DND-41 (cell line): ENCODE results near the gene ZXDC.

ENCODE experiments used
- ATAC-seq: fragments of 200-7000 bp; cut with Tn5 transposase; 3 replicates; pipeline ENCODE4 v1.9.1; 2021; ENCODE audit warnings: low read depth; ENCODE audit not compliant: insufficient read depth
- DNase-seq: peaks from one replicate; pipeline ENCODE4 v3.0.0-alpha.2; 2020
- H2AFZ ChIP-seq: 2 replicates; pipeline ENCODE4 v1.6.0; 2012; ENCODE audit warnings: low read depth, low read length
- H3K27ac ChIP-seq: 2 replicates; pipeline ENCODE4 v1.5.1; 2012; ENCODE audit warnings: low read length, inconsistent platforms
- H3K27me3 ChIP-seq: fragments of 200-600 bp; sonication (generic); 2 replicates; pipeline ENCODE4 v1.6.0; 2012; ENCODE audit warnings: low read length, mild to moderate bottlenecking, inconsistent platforms; ENCODE audit not compliant: insufficient read depth, poor library complexity
- H3K36me3 ChIP-seq: 2 replicates; pipeline ENCODE4 v1.5.1; 2012; ENCODE audit warnings: low read length, inconsistent platforms; ENCODE audit not compliant: insufficient read depth
- H3K4me1 ChIP-seq: 2 replicates; pipeline ENCODE4 v1.5.1; 2012; ENCODE audit warnings: mild to moderate bottlenecking, low read length; ENCODE audit not compliant: insufficient read depth
- H3K4me2 ChIP-seq: 2 replicates; pipeline ENCODE4 v1.6.0; 2012; ENCODE audit warnings: mild to moderate bottlenecking, moderate library complexity, low read length, inconsistent platforms; ENCODE audit not compliant: insufficient read depth
- H3K4me3 ChIP-seq, 2 experiments: fragments of 200-600 bp in 1 of 2; shearing (Covaris generic) in 1 of 2; 2 replicates each; pipeline ENCODE4 v1.5.1; 2012 to 2016; ENCODE audit warnings: inconsistent platforms in 2 of 2, low read length in 2 of 2, mild to moderate bottlenecking in 2 of 2, low read depth in 1 of 2, moderate library complexity in 1 of 2
- H3K79me2 ChIP-seq: 2 replicates; pipeline ENCODE4 v1.6.0; 2012; ENCODE audit warnings: low read length, inconsistent platforms; ENCODE audit not compliant: insufficient read depth
- H3K9ac ChIP-seq: 2 replicates; pipeline ENCODE4 v1.6.0; 2012; ENCODE audit warnings: low read depth, mild to moderate bottlenecking, inconsistent platforms, low read length, moderate library complexity
- H3K9me3 ChIP-seq: 2 replicates; pipeline ENCODE4 v1.5.1; 2012; ENCODE audit warnings: low read length, moderate library complexity, mild to moderate bottlenecking, inconsistent platforms; ENCODE audit not compliant: insufficient read depth, severe bottlenecking
- H4K20me1 ChIP-seq: 2 replicates; pipeline ENCODE4 v1.6.0; 2012; ENCODE audit warnings: low read length; ENCODE audit not compliant: insufficient read depth
- EZH2 ChIP-seq: IDR thresholded peaks from 3 replicates; pipeline ENCODE4 v1.6.1; 2012; ENCODE audit warnings: borderline replicate concordance, low read depth, mild to moderate bottlenecking, moderate library complexity, low read length, inconsistent platforms; ENCODE audit not compliant: severe bottlenecking
- TF ChIP-seq, protein P1 (sequence below): IDR thresholded peaks from 2 replicates; pipeline ENCODE4 v1.5.1; 2012; ENCODE audit warnings: borderline replicate concordance, low read length, moderate library complexity, mild to moderate bottlenecking; ENCODE audit not compliant: poor library complexity, severe bottlenecking; ENCODE audit errors: extremely low read depth

Gene ZXDC

GRCh38 chr3:126483321-126483761 is 7.7 kb upstream of the ZXDC start:
- no peaks in the 10 kb centered on the region for H3K9me3 ChIP-seq
- H3K27ac ChIP-seq: no peak overlapping the region
- H3K79me2 ChIP-seq: no peaks in the 10 kb centered on the region
- H3K36me3 ChIP-seq: no peaks in the 10 kb centered on the region
- no peak for TF ChIP-seq EZH2
- TF ChIP-seq, protein P1, sequence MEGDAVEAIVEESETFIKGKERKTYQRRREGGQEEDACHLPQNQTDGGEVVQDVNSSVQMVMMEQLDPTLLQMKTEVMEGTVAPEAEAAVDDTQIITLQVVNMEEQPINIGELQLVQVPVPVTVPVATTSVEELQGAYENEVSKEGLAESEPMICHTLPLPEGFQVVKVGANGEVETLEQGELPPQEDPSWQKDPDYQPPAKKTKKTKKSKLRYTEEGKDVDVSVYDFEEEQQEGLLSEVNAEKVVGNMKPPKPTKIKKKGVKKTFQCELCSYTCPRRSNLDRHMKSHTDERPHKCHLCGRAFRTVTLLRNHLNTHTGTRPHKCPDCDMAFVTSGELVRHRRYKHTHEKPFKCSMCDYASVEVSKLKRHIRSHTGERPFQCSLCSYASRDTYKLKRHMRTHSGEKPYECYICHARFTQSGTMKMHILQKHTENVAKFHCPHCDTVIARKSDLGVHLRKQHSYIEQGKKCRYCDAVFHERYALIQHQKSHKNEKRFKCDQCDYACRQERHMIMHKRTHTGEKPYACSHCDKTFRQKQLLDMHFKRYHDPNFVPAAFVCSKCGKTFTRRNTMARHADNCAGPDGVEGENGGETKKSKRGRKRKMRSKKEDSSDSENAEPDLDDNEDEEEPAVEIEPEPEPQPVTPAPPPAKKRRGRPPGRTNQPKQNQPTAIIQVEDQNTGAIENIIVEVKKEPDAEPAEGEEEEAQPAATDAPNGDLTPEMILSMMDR: no peak
- peaks cover 8% of the 10 kb centered on the region for H3K4me1 ChIP-seq
- DNase-seq (no peak), ATAC-seq (no peak)
- no peaks in the 10 kb centered on the region for H4K20me1 ChIP-seq
- no peak overlapping the region for H3K9ac ChIP-seq
- no peak overlapping the region for H3K4me2 ChIP-seq
- no peaks in the 10 kb centered on the region for H3K27me3 ChIP-seq
- H2AFZ ChIP-seq: no peak overlapping the region
- H3K4me3 ChIP-seq: no peak overlapping the region

DNA sequence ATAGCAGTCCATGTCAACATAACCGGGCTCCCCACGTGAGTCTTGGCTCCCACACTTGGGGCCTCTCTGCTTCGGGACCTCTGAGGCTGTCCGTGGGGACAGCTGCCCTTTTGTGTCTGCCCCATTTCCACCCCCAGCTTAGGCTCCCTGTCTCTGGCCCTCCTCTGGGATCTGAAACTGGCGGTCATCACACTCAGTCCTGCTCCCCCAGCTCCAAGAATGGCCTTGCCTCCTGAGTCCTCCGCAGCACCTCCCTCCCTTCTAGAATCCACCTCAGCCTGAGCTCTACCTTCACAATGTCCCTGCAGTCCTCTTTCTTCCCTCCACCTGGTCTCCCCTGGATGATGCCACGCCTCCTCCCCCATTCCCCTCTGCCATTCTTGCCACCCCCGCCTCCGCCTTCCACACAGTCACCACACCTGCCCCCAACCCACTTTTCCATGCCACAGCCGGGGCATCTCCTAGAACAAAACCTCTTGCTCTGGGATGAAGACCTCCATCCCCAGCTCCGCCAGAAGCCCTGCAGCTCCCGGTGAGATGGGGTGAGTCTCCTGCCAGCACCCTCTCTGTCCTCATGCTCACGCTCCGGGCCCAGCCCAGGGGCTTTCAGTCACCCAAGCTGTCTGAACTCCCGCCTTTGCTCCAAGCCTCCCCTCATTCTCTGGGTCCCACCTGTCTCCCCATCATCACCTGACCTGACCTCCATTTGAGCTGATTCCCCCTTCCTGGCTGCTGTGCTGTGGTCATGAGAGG is 7.0 kb upstream of the ZXDC start:
- Histone ChIP-seq H3K27ac (no peak overlapping the region), H3K36me3 (no peaks in the 10 kb centered on the region), H3K27me3 (no peaks in the 10 kb centered on the region), H3K9me3 (no peaks in the 10 kb centered on the region), H3K4me3 (no peak overlapping the region), H3K4me2 (no peak overlapping the region), H3K9ac (no peak overlapping the region), H3K79me2 (no peaks in the 10 kb centered on the region), H4K20me1 (no peaks in the 10 kb centered on the region), H3K4me1 (peaks cover 8% of the 10 kb centered on the region), H2AFZ (no peak overlapping the region)
- ATAC-seq: no peak
- TF ChIP-seq EZH2: no peak
- TF ChIP-seq, protein P1: no peak
- no peak for DNase-seq

DNA sequence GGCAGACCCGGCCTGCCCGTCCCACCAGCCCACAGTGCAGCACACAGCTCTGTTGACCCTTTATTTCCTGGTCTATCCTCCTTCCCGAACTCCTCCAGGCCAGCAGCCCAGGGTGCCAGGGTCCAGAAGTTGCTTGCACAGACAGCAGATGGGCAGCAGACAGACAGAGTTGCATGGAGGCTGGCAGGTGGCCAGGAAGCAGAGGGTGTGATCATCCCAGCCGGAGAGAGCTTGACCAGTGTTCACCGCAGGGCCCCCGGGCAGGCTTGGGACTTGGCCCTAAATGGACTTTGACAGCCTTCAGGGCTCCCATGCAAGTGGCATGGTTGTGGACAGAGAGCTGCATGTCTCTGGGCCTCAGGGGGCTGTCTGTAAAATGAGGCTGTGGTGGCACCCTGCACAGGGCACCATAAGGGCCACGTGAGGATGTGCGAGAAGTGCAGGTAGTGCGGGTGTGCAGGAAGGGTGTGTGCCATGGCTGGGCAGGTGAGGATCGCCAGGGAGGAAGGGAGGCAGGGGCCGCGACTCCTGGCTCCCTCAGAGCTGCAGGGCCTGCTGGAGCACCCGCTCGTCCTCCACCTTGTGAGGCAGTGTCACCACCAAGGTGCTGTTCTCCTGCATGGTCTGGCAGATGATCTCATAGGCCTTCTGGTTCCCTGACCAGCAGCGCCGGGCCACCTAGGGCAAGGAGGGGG is 6.3 kb upstream of the ZXDC start:
- H3K27me3 ChIP-seq: no peaks in the 10 kb centered on the region
- no peak for DNase-seq
- H3K36me3 ChIP-seq: no peaks in the 10 kb centered on the region
- TF ChIP-seq EZH2: no peak
- TF ChIP-seq, protein P1: no peak
- no peak overlapping the region for H3K27ac ChIP-seq
- no peak overlapping the region for H3K4me2 ChIP-seq
- H3K9me3 ChIP-seq: no peaks in the 10 kb centered on the region
- no peaks in the 10 kb centered on the region for H3K79me2 ChIP-seq
- H3K4me3 ChIP-seq: no peak overlapping the region
- H2AFZ ChIP-seq: no peak overlapping the region
- H3K9ac ChIP-seq: no peak overlapping the region
- no peak for ATAC-seq
- H4K20me1 ChIP-seq: no peaks in the 10 kb centered on the region
- peaks cover 4% of the 10 kb centered on the region for H3K4me1 ChIP-seq
